ENCODE data around the gene ELP1. TPM values are rescaled to one million over a fixed set of nuclear protein-coding genes. Genes with fewer than 3 reads are reported as not detected.
"Not testable (repeated sequence)": the region's sequence is repeated elsewhere in the genome, so short reads cannot be mapped to it uniquely, and the experiment has no call there.

The ELP1 gene
- total RNA-seq, 1 experiment from 2014 or later: 38.7 TPM

DNA sequence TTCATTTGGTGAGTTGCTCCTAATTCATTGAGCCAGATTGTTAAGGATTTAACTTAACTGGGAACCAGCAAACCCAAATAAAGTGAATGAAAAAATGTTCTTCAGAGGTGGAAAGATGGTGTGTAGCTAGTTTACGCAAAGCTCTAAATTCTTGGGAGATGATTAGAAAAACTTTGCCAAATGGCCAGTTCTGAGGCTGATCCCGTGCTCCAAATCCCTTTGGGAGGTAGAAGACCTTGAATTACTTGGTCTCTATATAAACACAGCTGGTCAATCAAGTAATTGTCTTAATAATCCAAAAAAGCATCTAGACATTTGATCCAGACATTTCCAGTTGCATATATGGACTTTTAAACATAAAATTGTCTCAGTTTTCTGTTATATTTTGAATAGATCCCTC is 89.5 kb downstream of the ELP1 start:
- Histone ChIP-seq H3K27me3 (replicated peaks; ENCODE audit: insufficient read depth, low read depth, low read length, poor library complexity) (no peaks in the 10 kb centered on the region), H3K36me3 (ENCODE audit: insufficient read depth, low read length, poor library complexity, severe bottlenecking) (no peaks in the 10 kb centered on the region), H3K27ac (ENCODE audit: low read depth, low read length, poor library complexity, severe bottlenecking) (no peak overlapping the region), H3K4me3 (ENCODE audit: low read depth, low read length, poor library complexity, severe bottlenecking) (no peak overlapping the region), H3K4me1 (ENCODE audit: insufficient read depth, low read length, poor library complexity, severe bottlenecking) (no peaks in the 10 kb centered on the region), H3K9me3 (ENCODE audit: low read depth, low read length, poor library complexity, severe bottlenecking) (no peaks in the 10 kb centered on the region)
- ChIA-PET CTCF (no interaction called here), POLR2A (ENCODE audit: low non-redundant PET) (no interaction called here)
- intact Hi-C loops (cut with micrococcal nuclease; ENCODE audit: unreplicated experiment): no loop called here
- no peak for DNase-seq (ENCODE audit: low spot score)
- no TSS peak for BruUV-seq (replicated peaks)
- no peak for TF ChIP-seq EZH2 (IDR thresholded peaks at IDR 0.05; ENCODE audit: borderline replicate concordance, low read depth, low read length, poor library complexity, severe bottlenecking)
- TF ChIP-seq, protein P1, sequence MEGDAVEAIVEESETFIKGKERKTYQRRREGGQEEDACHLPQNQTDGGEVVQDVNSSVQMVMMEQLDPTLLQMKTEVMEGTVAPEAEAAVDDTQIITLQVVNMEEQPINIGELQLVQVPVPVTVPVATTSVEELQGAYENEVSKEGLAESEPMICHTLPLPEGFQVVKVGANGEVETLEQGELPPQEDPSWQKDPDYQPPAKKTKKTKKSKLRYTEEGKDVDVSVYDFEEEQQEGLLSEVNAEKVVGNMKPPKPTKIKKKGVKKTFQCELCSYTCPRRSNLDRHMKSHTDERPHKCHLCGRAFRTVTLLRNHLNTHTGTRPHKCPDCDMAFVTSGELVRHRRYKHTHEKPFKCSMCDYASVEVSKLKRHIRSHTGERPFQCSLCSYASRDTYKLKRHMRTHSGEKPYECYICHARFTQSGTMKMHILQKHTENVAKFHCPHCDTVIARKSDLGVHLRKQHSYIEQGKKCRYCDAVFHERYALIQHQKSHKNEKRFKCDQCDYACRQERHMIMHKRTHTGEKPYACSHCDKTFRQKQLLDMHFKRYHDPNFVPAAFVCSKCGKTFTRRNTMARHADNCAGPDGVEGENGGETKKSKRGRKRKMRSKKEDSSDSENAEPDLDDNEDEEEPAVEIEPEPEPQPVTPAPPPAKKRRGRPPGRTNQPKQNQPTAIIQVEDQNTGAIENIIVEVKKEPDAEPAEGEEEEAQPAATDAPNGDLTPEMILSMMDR (conservative IDR thresholded peaks at IDR 0.05; ENCODE audit: low read depth, low read length): no peak

DNA sequence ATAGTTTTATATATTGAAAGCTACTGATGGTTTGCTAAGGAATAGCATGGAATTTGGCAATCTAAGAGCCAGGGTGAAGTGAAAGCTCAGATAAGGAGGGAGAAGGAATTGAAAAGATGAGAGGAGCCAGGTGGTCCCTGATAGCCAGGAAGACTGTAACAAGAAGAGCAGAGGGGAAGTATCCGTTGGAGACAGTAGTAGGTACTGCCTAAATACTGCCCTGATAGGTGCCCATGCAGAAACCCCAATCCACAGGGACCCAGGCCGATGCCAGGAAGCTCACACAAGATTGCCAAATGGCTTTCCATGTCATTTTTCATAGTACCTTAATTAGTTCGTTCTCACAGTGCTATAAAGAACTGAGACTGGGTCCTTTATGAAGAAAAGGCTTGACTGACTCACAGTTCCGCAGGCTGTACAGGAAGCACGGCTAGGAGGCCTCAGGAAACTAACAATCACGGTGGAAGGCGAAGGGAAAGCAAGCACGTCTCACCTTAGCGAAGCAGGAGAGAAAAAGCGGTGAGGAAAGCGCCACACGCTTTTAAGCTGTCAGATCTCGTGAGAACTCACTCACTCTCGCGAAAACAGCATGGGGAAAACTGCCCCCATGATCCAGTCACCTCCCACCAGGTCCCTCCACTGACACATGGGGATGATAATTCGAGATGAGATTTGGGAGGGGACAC is 91.2 kb downstream of the ELP1 start:
- TF ChIP-seq, protein P1 (conservative IDR thresholded peaks at IDR 0.05; ENCODE audit: low read depth, low read length): no peak
- TF ChIP-seq EZH2 (IDR thresholded peaks at IDR 0.05; ENCODE audit: borderline replicate concordance, low read depth, low read length, poor library complexity, severe bottlenecking): no peak
- no peaks in the 10 kb centered on the region for H3K27me3 ChIP-seq (replicated peaks; ENCODE audit: insufficient read depth, low read depth, low read length, poor library complexity)
- H3K36me3 ChIP-seq (ENCODE audit: insufficient read depth, low read length, poor library complexity, severe bottlenecking): no peaks in the 10 kb centered on the region
- no peak overlapping the region for H3K27ac ChIP-seq (ENCODE audit: low read depth, low read length, poor library complexity, severe bottlenecking)
- no peaks in the 10 kb centered on the region for H3K4me1 ChIP-seq (ENCODE audit: insufficient read depth, low read length, poor library complexity, severe bottlenecking)
- no peak overlapping the region for H3K4me3 ChIP-seq (ENCODE audit: low read depth, low read length, poor library complexity, severe bottlenecking)
- intact Hi-C loops (cut with micrococcal nuclease; ENCODE audit: unreplicated experiment): no loop called here
- ChIA-PET CTCF (no interaction called here), POLR2A (ENCODE audit: low non-redundant PET) (no interaction called here)
- DNase-seq (ENCODE audit: low spot score): no peak
- no TSS peak for BruUV-seq (replicated peaks)
- H3K9me3 ChIP-seq (ENCODE audit: low read depth, low read length, poor library complexity, severe bottlenecking): no peaks in the 10 kb centered on the region

DNA sequence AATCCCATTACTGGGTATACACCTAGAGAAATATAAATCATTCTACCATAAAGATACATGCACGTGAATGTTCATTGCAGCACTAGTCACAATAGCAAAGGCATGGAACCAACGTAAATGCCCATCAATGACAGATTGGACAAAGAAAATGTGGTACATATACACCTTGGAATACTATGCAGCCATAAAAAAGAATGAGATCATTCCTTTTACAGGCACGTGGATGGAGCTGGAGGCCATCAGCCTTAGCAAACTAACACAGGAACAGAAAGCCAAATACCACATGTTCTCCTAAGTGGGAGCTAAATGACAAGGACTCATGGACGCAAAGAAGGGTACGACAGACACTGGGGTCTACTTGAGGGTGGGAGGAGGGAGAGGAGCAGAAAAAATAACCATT is 94.4 kb downstream of the ELP1 start:
- H3K27me3 ChIP-seq (replicated peaks; ENCODE audit: insufficient read depth, low read depth, low read length, poor library complexity); H3K36me3 ChIP-seq (ENCODE audit: insufficient read depth, low read length, poor library complexity, severe bottlenecking); H3K4me3 ChIP-seq (ENCODE audit: low read depth, low read length, poor library complexity, severe bottlenecking); BruUV-seq (replicated peaks); H3K4me1 ChIP-seq (ENCODE audit: insufficient read depth, low read length, poor library complexity, severe bottlenecking); H3K27ac ChIP-seq (ENCODE audit: low read depth, low read length, poor library complexity, severe bottlenecking); CTCF ChIA-PET; intact Hi-C loops (cut with micrococcal nuclease; ENCODE audit: unreplicated experiment); H3K9me3 ChIP-seq (ENCODE audit: low read depth, low read length, poor library complexity, severe bottlenecking); POLR2A ChIA-PET (ENCODE audit: low non-redundant PET); DNase-seq (ENCODE audit: low spot score): not testable (repeated sequence)

DNA sequence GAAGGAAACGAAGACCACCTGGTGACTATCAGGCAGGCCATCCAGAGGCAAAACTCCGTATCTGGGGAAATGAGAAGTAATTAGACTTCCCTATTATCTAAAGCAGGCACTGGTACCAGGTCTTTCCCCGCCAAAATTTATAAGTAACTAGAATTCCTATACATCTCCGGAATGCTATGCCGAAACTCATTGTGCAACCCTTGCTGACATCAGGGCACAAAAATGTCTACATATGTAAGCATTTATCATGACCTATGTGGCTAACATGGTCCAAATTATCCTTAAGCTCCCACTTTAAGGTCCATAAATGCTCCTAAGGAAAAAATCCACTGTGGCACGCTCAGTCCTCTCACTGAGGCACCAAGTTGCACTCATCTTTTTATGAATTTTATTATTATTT is 95.9 kb downstream of the ELP1 start:
- no peak overlapping the region for H3K27ac ChIP-seq (ENCODE audit: low read depth, low read length, poor library complexity, severe bottlenecking)
- intact Hi-C loops (cut with micrococcal nuclease; ENCODE audit: unreplicated experiment): no loop called here
- DNase-seq (ENCODE audit: low spot score): no peak
- H3K4me3 ChIP-seq (ENCODE audit: low read depth, low read length, poor library complexity, severe bottlenecking): no peak overlapping the region
- H3K4me1 ChIP-seq (ENCODE audit: insufficient read depth, low read length, poor library complexity, severe bottlenecking): no peaks in the 10 kb centered on the region
- TF ChIP-seq, protein P1 (conservative IDR thresholded peaks at IDR 0.05; ENCODE audit: low read depth, low read length): no peak
- TF ChIP-seq EZH2 (IDR thresholded peaks at IDR 0.05; ENCODE audit: borderline replicate concordance, low read depth, low read length, poor library complexity, severe bottlenecking): no peak
- no TSS peak for BruUV-seq (replicated peaks)
- ChIA-PET POLR2A (ENCODE audit: low non-redundant PET) (no interaction called here), CTCF (no interaction called here)
- no peaks in the 10 kb centered on the region for H3K9me3 ChIP-seq (ENCODE audit: low read depth, low read length, poor library complexity, severe bottlenecking)
- H3K27me3 ChIP-seq (replicated peaks; ENCODE audit: insufficient read depth, low read depth, low read length, poor library complexity): no peaks in the 10 kb centered on the region
- H3K36me3 ChIP-seq (ENCODE audit: insufficient read depth, low read length, poor library complexity, severe bottlenecking): no peaks in the 10 kb centered on the region
